Lung (tissue), 12 donors: ENCODE measurements around the gene APLF. TPM values are rescaled to one million over a fixed set of nuclear protein-coding genes. Genes with fewer than 3 reads are reported as not detected.

ENCODE experiments used
- ATAC-seq: fragments of 200-7000 bp; cut with Tn5 transposase; one replicate; pipeline ENCODE4 v1.9.1; 2020; ENCODE audit warnings: moderate number of reproducible peaks; ENCODE audit not compliant: insufficient read depth, low FRiP score
- DNase-seq, 3 donors: peaks; one replicate each; pipeline ENCODE4 v3.0.0-alpha.2; 2013 to 2017
- H3K27ac ChIP-seq, 2 donors: one replicate each; pipeline ENCODE4 v1.5.1; 2013; ENCODE audit warnings: mild to moderate bottlenecking in 2 of 2, moderate library complexity in 2 of 2, control low read depth in 1 of 2, inconsistent platforms in 1 of 2, low read depth in 1 of 2, low read length in 1 of 2
- H3K27me3 ChIP-seq, 3 donors: one replicate each; pipeline ENCODE4 v1.5.1; 2013; ENCODE audit warnings: low read length in 2 of 3; ENCODE audit not compliant: control insufficient read depth in 3 of 3, insufficient read depth in 3 of 3
- H3K36me3 ChIP-seq, 4 donors: one replicate each; pipeline ENCODE4 v1.5.1; 2013; ENCODE audit warnings: low read length in 4 of 4, mild to moderate bottlenecking in 1 of 4, moderate library complexity in 1 of 4; ENCODE audit not compliant: control insufficient read depth in 4 of 4, insufficient read depth in 4 of 4
- H3K4me1 ChIP-seq, 5 donors: one replicate each; pipeline ENCODE4 v1.5.1; 2013; ENCODE audit warnings: low read length in 5 of 5, mild to moderate bottlenecking in 2 of 5, moderate library complexity in 1 of 5; ENCODE audit not compliant: control insufficient read depth in 5 of 5, insufficient read depth in 5 of 5
- H3K4me3 ChIP-seq: one replicate; pipeline ENCODE4 v1.5.1; 2013; ENCODE audit warnings: mild to moderate bottlenecking, control low read depth, moderate library complexity
- H3K9ac ChIP-seq, 2 donors: one replicate each; pipeline ENCODE4 v1.5.1; 2013; ENCODE audit warnings: low read length in 2 of 2, control low read depth in 1 of 2; ENCODE audit not compliant: insufficient read depth in 1 of 2
- H3K9me3 ChIP-seq, 4 donors: one replicate each; pipeline ENCODE4 v1.5.1; 2013; ENCODE audit warnings: low read length in 3 of 4, mild to moderate bottlenecking in 1 of 4, moderate library complexity in 1 of 4; ENCODE audit not compliant: control insufficient read depth in 4 of 4, insufficient read depth in 3 of 4
- WGBS, 2 donors: extraction: QIAGEN DNeasy Blood & Tissue Kit; methylation state at CpG; one replicate each; pipeline ENCODE4 v1.1.7; 2013; 5-methylcytosine and 5-hydroxymethylcytosine counted together
- polyA plus RNA-seq, 2 donors: library from polyadenylated mRNA; stranded (reverse); fragments of 200-250 nt; gene quantifications; one replicate each; pipeline ENCODE4 v1.2.1, GENCODE V29; 2013
- total RNA-seq, 2 donors: library from RNA; depleted of rRNA in 1 of 2; stranded (reverse); fragments of >200 nt in 1 of 2; gene quantifications; one replicate each; pipeline ENCODE4 v1.2.1, GENCODE V29; 2014 to 2021
- TF ChIP-seq, protein P1 (sequence below): IDR thresholded peaks from 2 replicates; pipeline ENCODE4 v1.5.1; 2012; ENCODE audit warnings: mild to moderate bottlenecking; ENCODE audit errors: control extremely low read depth, extremely low read depth
- donor health status: control.
- donor health status: control.
- donor health status: Bipolar disorder and iron deficiency.
- donor health status: healthy.
- donor health status: DM: yes; HTN: yes; CAD: no.

APLF gene
- total and polyA plus RNA-seq, 4 donors: 0.50 to 11.8 (median 2.3) TPM

DNA sequence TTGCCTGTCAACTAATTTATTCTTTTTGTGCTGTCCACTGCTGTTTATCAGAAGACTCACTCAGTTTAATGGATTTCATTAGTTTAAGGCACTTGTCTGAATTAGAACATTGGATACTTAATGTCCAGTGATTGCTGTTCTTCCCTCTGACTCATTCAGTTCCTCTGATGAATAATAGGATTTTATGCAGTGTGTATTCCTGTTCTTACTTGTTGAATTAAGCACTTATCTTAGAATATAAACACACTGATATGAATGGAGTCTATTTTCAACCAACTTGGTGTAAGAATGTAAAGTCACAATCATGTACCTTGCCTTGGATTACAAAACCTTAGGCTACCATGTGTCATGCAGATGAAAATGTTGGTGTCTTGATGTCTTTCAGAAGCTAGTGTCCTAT is 89.0 kb downstream of the APLF start:
- DNase-seq: no peak
- no peak overlapping the region for H3K27ac ChIP-seq
- TF ChIP-seq, protein P1, sequence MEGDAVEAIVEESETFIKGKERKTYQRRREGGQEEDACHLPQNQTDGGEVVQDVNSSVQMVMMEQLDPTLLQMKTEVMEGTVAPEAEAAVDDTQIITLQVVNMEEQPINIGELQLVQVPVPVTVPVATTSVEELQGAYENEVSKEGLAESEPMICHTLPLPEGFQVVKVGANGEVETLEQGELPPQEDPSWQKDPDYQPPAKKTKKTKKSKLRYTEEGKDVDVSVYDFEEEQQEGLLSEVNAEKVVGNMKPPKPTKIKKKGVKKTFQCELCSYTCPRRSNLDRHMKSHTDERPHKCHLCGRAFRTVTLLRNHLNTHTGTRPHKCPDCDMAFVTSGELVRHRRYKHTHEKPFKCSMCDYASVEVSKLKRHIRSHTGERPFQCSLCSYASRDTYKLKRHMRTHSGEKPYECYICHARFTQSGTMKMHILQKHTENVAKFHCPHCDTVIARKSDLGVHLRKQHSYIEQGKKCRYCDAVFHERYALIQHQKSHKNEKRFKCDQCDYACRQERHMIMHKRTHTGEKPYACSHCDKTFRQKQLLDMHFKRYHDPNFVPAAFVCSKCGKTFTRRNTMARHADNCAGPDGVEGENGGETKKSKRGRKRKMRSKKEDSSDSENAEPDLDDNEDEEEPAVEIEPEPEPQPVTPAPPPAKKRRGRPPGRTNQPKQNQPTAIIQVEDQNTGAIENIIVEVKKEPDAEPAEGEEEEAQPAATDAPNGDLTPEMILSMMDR: no peak
- H3K4me3 ChIP-seq: no peak overlapping the region
- no peaks in the 10 kb centered on the region for H3K4me1 ChIP-seq
- no peaks in the 10 kb centered on the region for H3K9me3 ChIP-seq
- no peaks in the 10 kb centered on the region for H3K36me3 ChIP-seq
- H3K9ac ChIP-seq: no peak overlapping the region
- no peak for ATAC-seq
- no peaks in the 10 kb centered on the region for H3K27me3 ChIP-seq

DNA sequence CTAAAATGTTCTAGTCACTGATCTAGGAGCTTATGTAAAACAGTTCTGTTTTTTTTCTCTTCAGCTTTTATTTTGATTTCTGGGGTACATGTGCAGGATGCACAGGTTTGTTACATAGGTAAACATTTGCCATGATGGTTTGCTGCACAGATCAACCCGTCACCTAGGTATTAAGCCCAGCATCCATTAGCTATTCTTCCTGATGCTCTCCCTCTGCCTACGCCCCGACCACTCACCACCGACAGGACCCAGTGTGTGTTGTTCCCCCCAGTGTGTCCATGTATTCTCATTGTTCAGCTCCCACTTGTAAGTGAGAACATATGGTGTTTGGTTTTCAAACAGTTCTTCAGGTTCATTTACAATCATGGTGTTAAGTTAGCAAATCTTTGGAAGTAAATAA is 91.2 kb downstream of the APLF start:
- 85 to 94% methylated on average over 4 of the region's 4 CpGs for WGBS, 2 donors
- H3K27me3 ChIP-seq: no peaks in the 10 kb centered on the region
- H3K9ac ChIP-seq: no peak overlapping the region
- DNase-seq (no peak), ATAC-seq (no peak)
- H3K36me3 ChIP-seq: no peaks in the 10 kb centered on the region
- H3K27ac ChIP-seq: no peak overlapping the region
- no peak overlapping the region for H3K4me3 ChIP-seq
- TF ChIP-seq, protein P1: no peak
- H3K9me3 ChIP-seq: no peaks in the 10 kb centered on the region
- no peaks in the 10 kb centered on the region for H3K4me1 ChIP-seq

DNA sequence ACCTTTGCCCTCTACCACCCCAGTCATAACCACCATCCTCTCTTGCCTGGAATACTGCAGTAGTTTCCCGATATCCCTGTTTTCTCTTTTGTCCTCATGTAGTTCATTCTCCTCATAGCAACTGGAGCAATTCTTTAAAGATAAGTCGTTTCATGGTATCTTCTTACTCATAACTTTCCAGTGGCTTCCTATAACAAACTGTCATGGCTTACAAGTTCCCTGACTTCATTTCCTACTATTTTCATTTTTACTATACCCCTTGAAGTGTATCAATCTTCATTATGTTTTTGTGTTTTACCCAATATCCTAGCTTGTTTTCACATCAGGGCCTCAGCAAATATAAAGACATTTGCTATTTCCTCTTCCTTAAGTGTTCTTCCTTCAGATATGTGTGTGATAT is 92.3 kb downstream of the APLF start:
- TF ChIP-seq, protein P1: no peak
- DNase-seq: no peak
- H3K27ac ChIP-seq: no peak overlapping the region
- 84 to 94% methylated on average over 2 of the region's 2 CpGs for WGBS, 2 donors
- H3K27me3 ChIP-seq: no peaks in the 10 kb centered on the region
- H3K4me3 ChIP-seq: no peak overlapping the region
- H3K36me3 ChIP-seq: no peaks in the 10 kb centered on the region
- no peaks in the 10 kb centered on the region for H3K9me3 ChIP-seq
- no peak for ATAC-seq
- H3K4me1 ChIP-seq: no peaks in the 10 kb centered on the region
- no peak overlapping the region for H3K9ac ChIP-seq

DNA sequence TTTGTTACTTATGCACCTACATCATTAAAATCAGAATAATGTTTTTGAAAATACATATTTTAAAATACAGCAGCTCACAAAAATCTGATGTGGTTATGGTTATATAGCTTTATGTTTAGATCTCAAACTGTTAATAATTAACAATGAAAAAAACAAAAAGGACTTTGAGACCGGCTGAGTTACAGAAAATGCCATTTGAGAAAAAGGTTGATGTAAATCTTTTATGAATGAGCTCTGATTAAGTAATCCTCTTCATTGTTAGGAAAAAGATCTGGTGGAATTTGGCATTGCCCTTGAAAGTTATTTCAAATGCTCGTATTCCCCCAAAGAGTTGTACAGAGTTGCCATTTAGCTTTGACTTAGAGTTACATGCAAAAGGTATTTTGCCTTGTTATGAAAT is 93.2 kb downstream of the APLF start:
- WGBS, 2 donors: 92 to 98% methylated on average over 2 of the region's 2 CpGs
- ATAC-seq: no peak
- no peak overlapping the region for H3K27ac ChIP-seq

More for the DNA sequence above, 93.2 kb downstream of the APLF start:
- no peak overlapping the region for H3K9ac ChIP-seq
- H3K36me3 ChIP-seq: no peaks in the 10 kb centered on the region
- H3K27me3 ChIP-seq: no peaks in the 10 kb centered on the region
- no peak for DNase-seq
- TF ChIP-seq, protein P1: no peak
- no peak overlapping the region for H3K4me3 ChIP-seq
- no peaks in the 10 kb centered on the region for H3K9me3 ChIP-seq
- no peaks in the 10 kb centered on the region for H3K4me1 ChIP-seq
